GM19397 (cell line): ENCODE measurements around the gene CEP57.
"Not testable (repeated sequence)": the region's sequence is repeated elsewhere in the genome, so short reads cannot be mapped to it uniquely, and the experiment has no call there.

Experiments
- ATAC-seq: cut with Tn5 transposase; IDR thresholded peaks from one replicate; pipeline ENCODE4 v1.9.1; 2021; ENCODE audit warnings: mild to moderate bottlenecking, moderate library complexity; ENCODE audit not compliant: unreplicated experiment

The CEP57 gene

DNA sequence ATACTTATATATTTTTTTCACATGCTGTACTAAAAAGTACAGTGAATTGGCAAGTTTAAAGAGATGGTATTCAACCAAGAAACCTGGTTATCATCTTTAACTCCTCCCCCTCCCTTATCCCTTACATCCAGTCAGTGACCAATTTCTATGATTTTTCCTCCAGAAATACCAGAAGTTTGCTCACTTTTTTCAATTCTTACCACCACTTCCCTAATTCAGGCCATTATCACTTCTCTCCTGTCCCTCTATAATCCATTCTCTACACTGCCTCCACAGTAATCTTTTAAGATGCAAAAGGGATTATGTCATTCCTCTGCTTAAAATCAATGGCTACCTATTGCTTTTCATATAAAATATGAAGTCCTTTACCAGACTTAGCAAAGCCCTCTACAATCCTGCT lies 62.8 kb downstream of the CEP57 start:
- no peak for ATAC-seq

DNA sequence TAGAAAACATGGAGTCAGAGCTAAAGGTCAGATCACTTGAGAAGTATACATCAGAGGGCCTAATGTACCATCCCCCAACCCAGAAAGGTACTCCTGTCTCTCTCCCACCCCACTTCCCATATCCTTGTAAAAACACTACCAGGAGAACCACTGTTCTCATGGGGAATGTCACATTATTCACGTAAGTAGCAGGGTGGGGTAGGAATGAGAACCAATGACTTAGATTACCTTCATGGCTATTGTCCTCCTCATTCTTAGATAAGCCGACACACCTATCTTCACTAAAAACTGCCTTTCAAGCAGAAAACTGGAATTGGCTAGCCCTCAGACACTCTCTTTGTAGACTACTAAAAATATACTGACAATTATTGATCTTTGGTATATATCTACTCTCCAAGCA lies 63.6 kb downstream of the CEP57 start:
- no peak for ATAC-seq

DNA sequence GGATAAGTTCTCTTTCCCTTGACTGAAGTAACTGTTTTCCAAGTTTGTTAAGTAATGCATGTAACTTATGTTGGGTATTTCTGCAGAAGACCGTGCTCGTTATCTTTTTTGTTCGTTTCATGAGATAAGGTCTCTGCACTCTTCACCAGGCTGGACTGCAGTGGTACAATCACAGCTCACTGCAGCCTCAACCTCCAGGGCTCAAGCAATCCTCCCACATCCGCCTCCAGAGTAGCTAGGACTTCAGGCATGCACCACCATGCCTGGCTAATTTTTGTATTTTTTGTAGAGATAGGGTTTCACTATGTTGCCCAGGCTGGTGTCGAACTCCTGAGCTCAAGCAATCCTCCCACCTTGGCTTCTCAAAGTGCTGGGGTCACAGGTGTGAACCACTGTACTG lies 64.1 kb downstream of the CEP57 start:
- not testable (repeated sequence) for ATAC-seq

DNA sequence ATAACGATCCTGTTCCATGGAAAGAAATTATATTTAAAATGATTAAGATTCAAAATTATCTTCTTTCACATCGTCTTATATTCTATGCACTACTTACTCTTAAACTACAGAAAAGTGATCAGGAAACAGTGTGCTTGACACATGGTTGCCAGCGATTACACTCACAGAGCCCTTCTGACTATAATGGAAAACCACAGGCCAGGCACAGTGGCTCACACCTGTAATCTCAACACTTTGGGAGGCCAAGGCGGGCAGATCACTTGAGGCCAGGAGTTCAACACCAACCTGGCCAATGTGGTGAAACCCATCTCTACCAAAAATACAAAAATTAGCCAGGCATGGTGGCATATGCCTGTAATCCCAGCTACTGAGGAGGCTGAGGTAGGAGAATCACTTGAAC lies 69.7 kb downstream of the CEP57 start:
- ATAC-seq: not testable (repeated sequence)

DNA sequence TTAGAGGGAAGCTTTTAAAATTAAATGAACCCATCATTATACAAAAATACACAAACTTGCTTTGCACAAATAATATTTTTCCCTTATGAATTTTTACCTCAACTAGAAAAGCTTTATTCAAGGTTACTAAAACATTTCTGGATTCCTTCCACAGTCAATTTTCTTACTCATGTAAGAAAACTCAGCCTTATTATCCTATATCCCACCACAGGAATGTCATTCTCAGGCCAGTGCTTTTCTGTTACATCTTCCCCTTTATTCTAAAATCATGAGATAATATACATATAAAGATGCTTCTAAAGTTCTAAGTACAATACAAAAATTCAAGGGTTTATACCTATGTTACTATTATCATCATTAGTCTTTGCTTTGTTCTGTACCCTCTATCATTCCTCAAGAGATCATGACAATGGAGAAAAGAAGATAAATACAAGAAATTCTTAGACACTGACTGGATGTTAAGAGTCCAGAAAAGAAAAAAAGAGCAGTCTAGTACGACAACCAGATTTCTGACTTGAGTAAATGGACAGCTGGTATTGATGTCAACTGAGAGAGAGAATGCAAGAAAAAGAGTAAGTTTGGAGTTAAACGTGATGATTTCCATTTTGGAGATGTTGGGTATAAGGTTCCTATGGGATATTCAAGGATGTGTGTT lies 73.3 kb downstream of the CEP57 start:
- no peak for ATAC-seq

DNA sequence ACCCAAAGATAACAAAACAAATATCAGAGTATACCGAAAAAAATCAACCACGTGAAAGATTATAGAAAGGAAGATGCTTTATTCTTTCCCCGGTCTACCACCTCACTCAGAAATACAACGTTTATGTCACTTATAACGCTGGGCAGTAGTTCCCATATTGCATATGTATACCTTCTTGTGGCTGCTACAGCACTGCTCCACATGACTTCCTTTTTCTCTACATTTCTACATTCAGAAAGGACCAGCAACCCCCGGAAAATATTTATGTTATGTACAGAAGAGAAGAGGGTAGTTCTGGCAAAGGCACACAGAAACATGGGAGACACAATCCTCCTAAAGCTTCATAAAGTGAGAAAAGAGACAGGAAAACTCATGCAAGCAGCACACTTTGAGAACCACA lies 76.8 kb downstream of the CEP57 start:
- ATAC-seq: no peak

DNA sequence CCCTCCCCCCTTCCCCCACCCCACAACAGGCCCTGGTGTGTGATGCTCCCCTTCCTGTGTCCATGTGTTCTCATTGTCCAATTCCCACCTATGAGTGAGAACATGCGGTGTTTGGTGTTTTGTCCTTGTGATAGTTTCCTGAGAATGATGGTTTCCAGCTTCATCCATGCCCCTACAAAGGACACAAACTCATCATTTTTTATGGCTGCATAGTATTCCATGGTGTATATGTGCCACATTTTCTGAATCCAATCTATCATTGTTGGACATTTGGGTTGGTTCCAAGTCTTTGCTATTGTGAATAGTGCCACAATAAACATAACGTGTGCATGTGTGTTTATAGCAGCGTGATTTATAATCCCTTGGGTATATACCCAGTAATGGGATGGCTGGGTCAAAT lies 80.6 kb downstream of the CEP57 start:
- not testable (repeated sequence) for ATAC-seq

DNA sequence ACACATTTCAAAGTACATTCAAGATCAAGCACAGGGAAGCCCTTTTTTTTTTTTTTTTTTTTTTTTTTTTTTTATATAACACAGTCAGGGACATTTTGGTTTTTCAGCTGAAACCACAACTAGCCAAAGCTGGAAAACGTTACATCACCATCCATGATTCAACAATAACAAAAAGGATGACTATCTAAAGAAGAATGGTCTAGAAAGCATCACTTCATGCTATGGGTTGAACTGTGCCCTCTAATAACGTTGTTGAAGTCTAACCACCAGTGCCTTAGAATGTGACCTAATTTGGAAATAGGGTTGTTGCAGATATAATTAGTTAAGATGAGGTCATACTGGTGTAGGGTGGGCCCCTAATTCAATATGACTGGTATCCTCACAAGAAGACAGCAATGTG lies 87.0 kb downstream of the CEP57 start:
- ATAC-seq: no peak
